Posterior vena cava (tissue), 2 donors: ENCODE results near the gene STON2. TPM values are rescaled to one million over a fixed set of nuclear protein-coding genes. Genes with fewer than 3 reads are reported as not detected.

ENCODE experiments used
- DNase-seq: peaks from one replicate; pipeline ENCODE4 v3.0.0-alpha.2; 2020; ENCODE audit warnings: low spot score
- intact Hi-C, 2 donors: fragments of 100-400 bp; cut with DNase I; formaldehyde crosslinking; loops; one replicate each; pipeline versions ENCODE4 v1.14.1 to v1.14.2; 2022 to 2023
- total RNA-seq, 2 donors: library from RNA; stranded (reverse); fragmentation: NEBNext Ultra II Directional; extraction: Animal tissue kit (Norgen Biotek cat#: 25700); gene quantifications; one replicate each; pipeline ENCODE4 v1.2.1, GENCODE V29; 2021
- donor health status: DM: yes; HTN: yes; CAD: no.
- donor health status: DM: yes; HTN: yes; CAD: no.

The STON2 gene
- total RNA-seq, 2 donors from 2014 or later, result 20.5 to 25.1 TPM

- intact Hi-C loops, result no loop called here
Observed at GRCh38 chr14:81281332-81281731, 118.8 kb downstream of the STON2 start.

GRCh38 chr14:81280136-81280791, 119.9 kb downstream of the STON2 start:
- intact Hi-C loops, result no loop called here
- DNase-seq, result no peak

More at GRCh38 chr14:81281332-81281731, 118.8 kb downstream of the STON2 start:
- DNase-seq, result no peak

- intact Hi-C loops, result loop anchor here in 1 of 2 donors (10.0 kb wide), 1 partner anchor 168 kb away; no protein-coding TSS in a partner anchor
Observed at GRCh38 chr14:81277096-81277495, 123.0 kb downstream of the STON2 start.

GRCh38 chr14:81276073-81277069, 123.8 kb downstream of the STON2 start:
- DNase-seq, result no peak
- intact Hi-C loops, result loop anchor here in 1 of 2 donors (10.0 kb wide), 1 partner anchor 168 kb away; no protein-coding TSS in a partner anchor

More at GRCh38 chr14:81277096-81277495, 123.0 kb downstream of the STON2 start:
- no peak for DNase-seq

- intact Hi-C loops, result loop anchor here in 1 of 2 donors (10.0 kb wide), 1 partner anchor 169 kb away; no protein-coding TSS in a partner anchor
- DNase-seq, result no peak
Observed at GRCh38 chr14:81275305-81276072, 124.6 kb downstream of the STON2 start.

GRCh38 chr14:81273961-81274575, 126.1 kb downstream of the STON2 start:
- intact Hi-C loops, result loop anchor here (5.0 to 10.0 kb wide), 2 partner anchors 171 to 173 kb away; no protein-coding TSS in a partner anchor

GRCh38 chr14:81273521-81273920, 126.6 kb downstream of the STON2 start:
- DNase-seq, result no peak
- intact Hi-C loops, result loop anchor here (5.0 to 10.0 kb wide), 2 partner anchors 171 to 174 kb away; no protein-coding TSS in a partner anchor

More at GRCh38 chr14:81273961-81274575, 126.1 kb downstream of the STON2 start:
- DNase-seq, result no peak

- intact Hi-C loops, result loop anchor here (5.0 to 10.0 kb wide), 2 partner anchors 172 to 175 kb away; no protein-coding TSS in a partner anchor
- DNase-seq, result no peak
Observed at GRCh38 chr14:81272317-81272716, 127.8 kb downstream of the STON2 start.

- intact Hi-C loops, result loop anchor here (5.0 to 10.0 kb wide), 3 partner anchors 175 to 192 kb away; no protein-coding TSS in a partner anchor
- no peak for DNase-seq
Observed at GRCh38 chr14:81269979-81270375, 130.1 kb downstream of the STON2 start.

GRCh38 chr14:81269100-81269978, 130.8 kb downstream of the STON2 start:
- DNase-seq, result no peak
- intact Hi-C loops, result loop anchor here in 1 of 2 donors (5.0 kb wide), 1 partner anchor 193 kb away; no protein-coding TSS in a partner anchor

- no peak for DNase-seq
- intact Hi-C loops, result loop anchor here in 1 of 2 donors (5.0 kb wide), 1 partner anchor 194 kb away; no protein-coding TSS in a partner anchor
Observed at GRCh38 chr14:81268016-81268416, 132.1 kb downstream of the STON2 start.

GRCh38 chr14:81265636-81266169, 134.4 kb downstream of the STON2 start:
- intact Hi-C loops, result loop anchor here in 1 of 2 donors (5.0 kb wide), 1 partner anchor 197 kb away; no protein-coding TSS in a partner anchor
- no peak for DNase-seq

- intact Hi-C loops, result loop anchor here in 1 of 2 donors (5.0 kb wide), 1 partner anchor 198 kb away; no protein-coding TSS in a partner anchor
Observed at GRCh38 chr14:81264671-81265070, 135.5 kb downstream of the STON2 start.

GRCh38 chr14:81263777-81264410, 136.2 kb downstream of the STON2 start:
- intact Hi-C loops, result no loop called here
- no peak for DNase-seq

More at GRCh38 chr14:81264671-81265070, 135.5 kb downstream of the STON2 start:
- no peak for DNase-seq

GRCh38 chr14:81261176-81261575, 138.9 kb downstream of the STON2 start:
- DNase-seq, result no peak
- intact Hi-C loops, result no loop called here

GRCh38 chr14:81260732-81261131, 139.4 kb downstream of the STON2 start:
- DNase-seq, result no peak
- intact Hi-C loops, result no loop called here
